Measurements from ENCODE around the gene CD79B.

CD79B gene

DNA sequence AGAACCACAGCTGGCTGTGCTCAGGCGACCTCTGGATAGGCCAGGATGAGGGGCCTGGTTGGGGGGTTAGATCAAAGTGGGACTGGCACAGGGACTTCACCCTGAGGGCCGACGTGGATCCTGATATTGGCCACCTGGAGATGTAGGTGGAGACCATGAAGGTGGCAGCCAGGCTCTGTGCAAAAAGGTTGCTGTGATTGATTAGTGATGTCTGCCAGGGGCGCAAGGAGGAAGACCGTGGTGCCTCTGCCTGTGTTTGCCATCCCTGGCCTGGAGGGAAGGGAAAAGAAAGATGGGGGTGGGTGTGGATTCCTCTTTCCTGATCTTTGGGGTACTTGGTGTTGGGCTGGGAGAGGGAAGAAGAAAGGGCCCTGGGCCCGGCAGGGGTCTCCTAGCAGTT is 41.1 kb upstream of the CD79B start:
- TF ChIP-seq, protein P1, sequence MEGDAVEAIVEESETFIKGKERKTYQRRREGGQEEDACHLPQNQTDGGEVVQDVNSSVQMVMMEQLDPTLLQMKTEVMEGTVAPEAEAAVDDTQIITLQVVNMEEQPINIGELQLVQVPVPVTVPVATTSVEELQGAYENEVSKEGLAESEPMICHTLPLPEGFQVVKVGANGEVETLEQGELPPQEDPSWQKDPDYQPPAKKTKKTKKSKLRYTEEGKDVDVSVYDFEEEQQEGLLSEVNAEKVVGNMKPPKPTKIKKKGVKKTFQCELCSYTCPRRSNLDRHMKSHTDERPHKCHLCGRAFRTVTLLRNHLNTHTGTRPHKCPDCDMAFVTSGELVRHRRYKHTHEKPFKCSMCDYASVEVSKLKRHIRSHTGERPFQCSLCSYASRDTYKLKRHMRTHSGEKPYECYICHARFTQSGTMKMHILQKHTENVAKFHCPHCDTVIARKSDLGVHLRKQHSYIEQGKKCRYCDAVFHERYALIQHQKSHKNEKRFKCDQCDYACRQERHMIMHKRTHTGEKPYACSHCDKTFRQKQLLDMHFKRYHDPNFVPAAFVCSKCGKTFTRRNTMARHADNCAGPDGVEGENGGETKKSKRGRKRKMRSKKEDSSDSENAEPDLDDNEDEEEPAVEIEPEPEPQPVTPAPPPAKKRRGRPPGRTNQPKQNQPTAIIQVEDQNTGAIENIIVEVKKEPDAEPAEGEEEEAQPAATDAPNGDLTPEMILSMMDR (IDR thresholded peaks at IDR 0.05; ENCODE audit: low read depth, low read length): no peak

DNA sequence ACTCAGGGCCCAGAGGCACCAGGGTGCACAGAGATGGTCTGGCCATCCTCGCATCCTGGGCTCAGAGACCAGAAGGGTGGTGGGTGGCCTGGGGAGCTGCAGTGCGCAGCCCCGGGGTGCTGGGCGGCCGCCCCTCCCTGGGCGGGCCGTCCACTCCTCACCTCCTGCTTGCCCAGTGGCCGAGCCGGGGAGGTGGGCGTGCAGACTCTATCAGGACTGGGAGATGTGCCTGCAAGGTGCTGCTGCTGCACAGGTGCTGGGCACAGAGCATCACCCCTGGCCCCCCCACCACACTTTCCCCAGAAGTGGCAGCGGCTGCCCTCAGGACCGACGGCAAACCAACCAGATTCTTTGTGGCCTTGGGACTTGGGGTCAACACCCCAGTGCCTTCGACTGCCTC is 40.7 kb upstream of the CD79B start, which contains the start of gene SCN4A:
Gene SCN4A (minus strand): TSS at position 123 of the 400 bp plus-strand sequence. CDS start 77 bp downstream, at position 46.
- DNase-seq (ENCODE audit: extremely low read depth, low read depth): no peak
- TF ChIP-seq, protein P1 (IDR thresholded peaks at IDR 0.05; ENCODE audit: low read depth, low read length): no peak

More for the DNA sequence above, 41.1 kb upstream of the CD79B start:
- no peak for DNase-seq (ENCODE audit: extremely low read depth, low read depth)

DNA sequence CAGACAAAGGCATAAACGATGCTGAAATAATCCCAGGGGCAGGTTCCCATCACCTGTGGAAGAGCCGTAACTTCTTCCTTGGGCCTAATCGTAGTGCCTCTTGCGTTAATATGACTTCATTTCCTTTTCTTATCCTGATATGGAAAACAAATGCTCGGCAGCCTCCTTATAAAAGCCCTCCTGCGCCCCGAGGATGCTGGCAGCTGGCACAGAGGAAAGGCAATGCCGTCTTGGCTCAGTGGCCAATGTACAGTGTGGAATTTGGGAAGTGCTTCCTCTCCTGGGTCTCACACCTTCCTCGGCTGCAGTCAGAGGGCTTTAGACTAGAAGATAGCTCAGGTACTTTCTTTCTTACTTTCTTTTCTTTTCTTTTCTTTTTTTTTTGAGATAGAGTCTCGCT is 37.1 kb upstream of the CD79B start:
- no peak for DNase-seq (ENCODE audit: extremely low read depth, low read depth)
- TF ChIP-seq, protein P1 (IDR thresholded peaks at IDR 0.05; ENCODE audit: low read depth, low read length): no peak

GRCh38 chr17:63967953-63968352 is 35.8 kb upstream of the CD79B start:
- TF ChIP-seq, protein P1 (IDR thresholded peaks at IDR 0.05; ENCODE audit: low read depth, low read length): no peak
- DNase-seq (ENCODE audit: extremely low read depth, low read depth): no peak

DNA sequence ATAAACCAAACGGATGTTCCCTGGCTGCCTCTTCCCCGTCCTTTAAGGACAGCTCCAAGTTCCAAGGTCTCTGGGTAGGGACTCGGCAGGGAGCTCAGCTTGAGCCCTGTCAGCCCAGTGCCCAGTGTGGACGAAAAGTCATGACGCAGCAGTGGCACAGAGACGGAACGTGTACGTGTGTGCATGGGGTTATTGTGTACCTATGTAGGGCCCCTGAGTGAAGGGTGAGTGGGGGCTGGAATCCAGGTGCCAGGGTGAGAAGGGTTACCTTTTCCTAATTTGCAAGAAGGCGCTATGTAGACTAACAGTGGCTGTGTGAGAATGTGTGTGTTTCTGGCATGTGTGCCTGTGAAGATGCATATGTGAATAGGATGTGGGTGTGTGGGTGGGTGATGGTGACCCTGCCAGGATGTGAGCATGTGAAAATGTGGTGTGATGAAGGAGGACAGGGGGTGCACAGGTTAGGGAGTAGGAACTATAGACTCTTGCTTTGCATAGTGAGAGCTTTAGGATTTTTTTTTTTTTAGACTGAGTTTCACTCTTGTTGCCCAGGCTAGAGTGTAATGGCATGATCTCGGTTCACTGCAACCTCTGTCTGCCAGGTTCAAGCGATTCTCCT is 34.6 kb upstream of the CD79B start:
- TF ChIP-seq, protein P1 (IDR thresholded peaks at IDR 0.05; ENCODE audit: low read depth, low read length): no peak
- DNase-seq (ENCODE audit: extremely low read depth, low read depth): no peak

DNA sequence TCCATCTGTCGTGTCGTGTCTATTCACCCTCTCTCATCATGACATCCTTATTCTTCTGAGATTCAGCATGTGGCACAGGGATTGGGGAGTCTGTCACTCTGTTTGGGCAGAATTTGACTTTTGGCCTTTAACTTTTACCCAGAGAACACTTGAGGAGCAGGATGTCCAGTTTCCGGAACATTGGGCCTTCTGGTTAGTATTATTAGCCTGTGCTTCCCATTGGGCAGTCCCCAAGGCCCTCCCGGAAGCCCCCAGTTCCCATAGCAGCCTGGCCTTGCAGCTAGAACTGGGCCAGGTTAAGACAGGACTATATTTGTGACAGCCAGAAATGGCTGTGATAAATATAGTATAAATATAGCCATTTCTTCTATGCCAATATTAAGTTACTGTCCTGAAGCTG is 31.0 kb upstream of the CD79B start:
- TF ChIP-seq, protein P1 (IDR thresholded peaks at IDR 0.05; ENCODE audit: low read depth, low read length): no peak
- no peak for DNase-seq (ENCODE audit: extremely low read depth, low read depth)

DNA sequence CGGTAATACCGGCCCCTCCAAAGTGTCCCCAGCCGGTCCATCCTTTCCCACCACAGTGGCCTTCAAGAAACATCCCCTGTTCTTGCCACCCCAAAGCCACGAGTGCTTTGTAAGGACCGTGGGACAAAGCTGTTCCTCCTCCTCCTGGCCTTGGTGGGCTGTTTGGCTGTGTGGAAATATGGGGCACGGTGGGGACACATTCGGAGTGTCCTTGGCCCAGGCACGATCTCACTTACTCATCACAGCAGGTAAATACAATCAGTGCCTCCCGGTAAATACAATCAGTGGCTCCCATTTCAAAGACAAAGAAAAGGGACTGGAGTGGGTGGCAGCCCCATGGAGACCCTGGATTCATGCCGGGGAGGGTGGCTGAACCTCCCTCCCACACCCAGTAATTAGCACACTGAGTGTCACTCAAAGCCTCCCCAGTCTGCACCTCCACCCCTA is 30.2 kb upstream of the CD79B start:
- TF ChIP-seq, protein P1 (IDR thresholded peaks at IDR 0.05; ENCODE audit: low read depth, low read length): no peak
- no peak for DNase-seq (ENCODE audit: extremely low read depth, low read depth)
